ENCODE data around the gene PIGQ. TPM values are rescaled to one million over a fixed set of nuclear protein-coding genes. Genes with fewer than 3 reads are reported as not detected.

PIGQ gene
- total RNA-seq, 4 donors from 2014 or later = 15.9 to 24.0 (median 20.4) TPM

GRCh38 chr16:603933-604332, 34.2 kb downstream of the PIGQ start:
- no peak overlapping the region for H3K27ac ChIP-seq
- no peak for TF ChIP-seq CTCF (IDR thresholded peaks at IDR 0.05)
- TF ChIP-seq POLR2A (IDR thresholded peaks at IDR 0.05) = no peak
- 80 to 91% methylated on average over 5 of the region's 5 CpGs for WGBS, 2 donors
- DNase-seq = no peak
- H3K4me3 ChIP-seq = no peak overlapping the region
- H3K27me3 ChIP-seq = no peaks in the 10 kb centered on the region
- intact Hi-C loops (cut with DNase I) = no loop called here
- H3K36me3 ChIP-seq = peaks cover 0 to 31% (median 4%) of the 10 kb centered on the region in 3 donors
- no peaks in the 10 kb centered on the region for H3K9me3 ChIP-seq
- H3K4me1 ChIP-seq = peaks cover 0 to 26% (median 3%) of the 10 kb centered on the region in 3 donors

GRCh38 chr16:606656-607307, 37.0 kb downstream of the PIGQ start:
- DNase-seq = no peak
- no peaks in the 10 kb centered on the region for H3K27me3 ChIP-seq
- intact Hi-C loops (cut with DNase I) = no loop called here
- 84 to 88% methylated on average over 13 to 20 of the region's 22 CpGs for WGBS, 2 donors
- no peak overlapping the region for H3K4me3 ChIP-seq
- no peak for TF ChIP-seq CTCF (IDR thresholded peaks at IDR 0.05)
- TF ChIP-seq POLR2A (IDR thresholded peaks at IDR 0.05) = no peak
- no peak overlapping the region for H3K27ac ChIP-seq
- peaks cover 11 to 47% (median 12%) of the 10 kb centered on the region in 3 donors for H3K4me1 ChIP-seq
- H3K36me3 ChIP-seq = peaks cover 0 to 7% (median 4%) of the 10 kb centered on the region in 3 donors
- H3K9me3 ChIP-seq = no peaks in the 10 kb centered on the region

GRCh38 chr16:608019-608418, 38.3 kb downstream of the PIGQ start:
- no peaks in the 10 kb centered on the region for H3K27me3 ChIP-seq
- H3K4me3 ChIP-seq = no peak overlapping the region
- H3K9me3 ChIP-seq = no peaks in the 10 kb centered on the region
- peaks cover 0 to 4% (median 0%) of the 10 kb centered on the region in 3 donors for H3K36me3 ChIP-seq
- H3K4me1 ChIP-seq = peaks cover 11 to 47% (median 12%) of the 10 kb centered on the region in 3 donors
- H3K27ac ChIP-seq = no peak overlapping the region
- WGBS, 2 donors = 44 to 45% methylated on average over 5 to 10 of the region's 10 CpGs
- TF ChIP-seq POLR2A (IDR thresholded peaks at IDR 0.05) = no peak
- no peak for TF ChIP-seq CTCF (IDR thresholded peaks at IDR 0.05)
- intact Hi-C loops (cut with DNase I) = no loop called here
- no peak for DNase-seq

- Histone ChIP-seq H3K27ac (no peak overlapping the region), H3K4me1 (peaks cover 11 to 47% (median 12%) of the 10 kb centered on the region in 3 donors), H3K27me3 (no peaks in the 10 kb centered on the region), H3K4me3 (no peak overlapping the region), H3K36me3 (peaks cover 0 to 9% (median 4%) of the 10 kb centered on the region in 3 donors), H3K9me3 (no peaks in the 10 kb centered on the region)
- intact Hi-C loops (cut with DNase I) = no loop called here
- TF ChIP-seq POLR2A (IDR thresholded peaks at IDR 0.05) (no peak), CTCF (IDR thresholded peaks at IDR 0.05) (no peak)
- 88 to 93% methylated on average over 13 of the region's 13 CpGs for WGBS, 2 donors
- DNase-seq = no peak
Measured at GRCh38 chr16:609316-609715, 39.5 kb downstream of the PIGQ start.

- TF ChIP-seq CTCF (IDR thresholded peaks at IDR 0.05) (no peak), POLR2A (IDR thresholded peaks at IDR 0.05) (no peak)
- Histone ChIP-seq H3K4me1 (peaks cover 11 to 47% (median 12%) of the 10 kb centered on the region in 3 donors), H3K27me3 (no peaks in the 10 kb centered on the region), H3K4me3 (no peak overlapping the region), H3K27ac (no peak overlapping the region), H3K9me3 (no peaks in the 10 kb centered on the region), H3K36me3 (peaks cover 0 to 15% (median under 1%) of the 10 kb centered on the region in 3 donors)
- 86 to 89% methylated on average over 7 to 9 of the region's 14 CpGs for WGBS, 2 donors
- intact Hi-C loops (cut with DNase I) = no loop called here
- DNase-seq = no peak
Measured at GRCh38 chr16:609984-610383, 40.2 kb downstream of the PIGQ start.
